IMR-90 (cell line): ENCODE measurements around the gene DIAPH2. TPM values are rescaled to one million over a fixed set of nuclear protein-coding genes. Genes with fewer than 3 reads are reported as not detected.

Experiments
- ATAC-seq: fragments of 200-7000 bp; cut with Tn5 transposase; 2 replicates; pipeline ENCODE4 v1.9.1; 2020; ENCODE audit warnings: low read depth, mild to moderate bottlenecking, moderate library complexity
- BruUV-seq: library from RNA; stranded (reverse); fragments of 400-500 nt; replicated peaks from 2 replicates; lab custom pipeline; 2021; lab: Mats Ljungman, UMichigan
- CTCF ChIA-PET: fragments of 300-600 bp; formaldehyde crosslinking; extraction: SDS; loops from one replicate; lab custom pipeline; 2021; ENCODE audit warnings: antibody characterized with exemption; lab: Yijun Ruan, JAX
- POLR2A ChIA-PET: fragments of 300-600 bp; sonication (Branson Sonifier 250); formaldehyde crosslinking; loops from one replicate; lab custom pipeline; 2022; ENCODE audit warnings: antibody characterized with exemption; ENCODE audit not compliant: unreplicated experiment; lab: Charles Lee
- DNase-seq: peaks from one replicate; pipeline ENCODE4 v3.0.0; 2013
- H2AFZ ChIP-seq: replicated peaks from 2 replicates; pipeline ENCODE3; 2013; ENCODE audit warnings: low read length, mild to moderate bottlenecking; ENCODE audit not compliant: poor library complexity
- H2AK5ac ChIP-seq: 2 replicates; pipeline ENCODE4 v1.6.1; 2013; ENCODE audit warnings: low read depth, low read length, inconsistent platforms
- H2AK9ac ChIP-seq: replicated peaks from 2 replicates; pipeline ENCODE3; 2013; ENCODE audit warnings: mild to moderate bottlenecking, low read depth, low read length, moderate library complexity; ENCODE audit not compliant: poor library complexity
- H2BK120ac ChIP-seq: 2 replicates; pipeline ENCODE4 v1.6.1; 2013; ENCODE audit warnings: low read depth, low read length, inconsistent platforms
- H2BK15ac ChIP-seq: 3 replicates; pipeline ENCODE4 v1.6.1; 2013; ENCODE audit warnings: low read depth, low read length, inconsistent platforms
- H2BK20ac ChIP-seq: 2 replicates; pipeline ENCODE4 v1.6.1; 2013; ENCODE audit warnings: low read depth, mild to moderate bottlenecking, inconsistent platforms, low read length, moderate library complexity
- H2BK5ac ChIP-seq: 2 replicates; pipeline ENCODE4 v1.6.1; 2013; ENCODE audit warnings: mild to moderate bottlenecking, low read depth, low read length, inconsistent platforms; ENCODE audit not compliant: poor library complexity, severe bottlenecking
- H3K14ac ChIP-seq: replicated peaks from 2 replicates; pipeline ENCODE4 v1.6.1; 2013; ENCODE audit warnings: low read depth, low read length, inconsistent platforms
- H3K18ac ChIP-seq: 2 replicates; pipeline ENCODE4 v1.6.1; 2013; ENCODE audit warnings: low read depth, low read length, control low read depth
- H3K23ac ChIP-seq: 2 replicates; pipeline ENCODE4 v1.6.1; 2013; ENCODE audit warnings: low read depth, low read length, inconsistent platforms
- H3K27ac ChIP-seq: 2 replicates; pipeline ENCODE4 v1.5.1; 2013; ENCODE audit warnings: mild to moderate bottlenecking, control low read depth, low read length; ENCODE audit not compliant: insufficient read depth
- H3K27me3 ChIP-seq: 2 replicates; pipeline ENCODE4 v1.6.1; 2013; ENCODE audit warnings: low read length; ENCODE audit not compliant: control insufficient read depth, insufficient read depth
- H3K36me3 ChIP-seq: 2 replicates; pipeline ENCODE4 v1.6.1; 2013; ENCODE audit warnings: low read length, mixed read lengths; ENCODE audit not compliant: control insufficient read depth, insufficient read depth
- H3K4ac ChIP-seq: 2 replicates; pipeline ENCODE4 v1.6.1; 2013; ENCODE audit warnings: low read depth, low read length, inconsistent platforms
- H3K4me1 ChIP-seq: 2 replicates; pipeline ENCODE4 v1.6.1; 2013; ENCODE audit warnings: low read length, mixed read lengths; ENCODE audit not compliant: control insufficient read depth, insufficient read depth
- H3K4me2 ChIP-seq: 2 replicates; pipeline ENCODE4 v1.6.1; 2013; ENCODE audit warnings: low read depth, mild to moderate bottlenecking, control low read depth, low read length, moderate library complexity
- H3K4me3 ChIP-seq: 2 replicates; pipeline ENCODE4 v1.5.1; 2013; ENCODE audit warnings: low read depth, mild to moderate bottlenecking, control low read depth, low read length, moderate library complexity; ENCODE audit not compliant: insufficient read depth
- H3K56ac ChIP-seq: 2 replicates; pipeline ENCODE4 v1.6.1; 2013; ENCODE audit warnings: low read length, inconsistent platforms; ENCODE audit not compliant: insufficient read depth; ENCODE audit errors: extremely low read depth
- H3K79me1 ChIP-seq, 2 experiments: 2 replicates each; pipeline ENCODE4 v1.6.1; 2013; ENCODE audit warnings: low read length in 2 of 2, inconsistent platforms in 1 of 2, low read depth in 1 of 2
- H3K9ac ChIP-seq: 2 replicates; pipeline ENCODE4 v1.6.1; 2013; ENCODE audit warnings: low read depth, low read length, control low read depth
- H3K9me1 ChIP-seq: 2 replicates; pipeline ENCODE4 v1.6.1; 2013; ENCODE audit warnings: low read length, inconsistent platforms; ENCODE audit not compliant: insufficient read depth
- H3K9me3 ChIP-seq: 2 replicates; pipeline ENCODE4 v1.6.1; 2013; ENCODE audit warnings: low read length; ENCODE audit not compliant: control insufficient read depth, insufficient read depth
- H4K20me1 ChIP-seq: 2 replicates; pipeline ENCODE4 v1.6.1; 2013; ENCODE audit warnings: low read length, inconsistent platforms; ENCODE audit not compliant: insufficient read depth
- H4K5ac ChIP-seq: 2 replicates; pipeline ENCODE4 v1.6.1; 2013; ENCODE audit warnings: mild to moderate bottlenecking, low read depth, low read length, control low read depth
- H4K8ac ChIP-seq, 2 experiments: 2 replicates each; pipeline ENCODE4 v1.6.1; 2013; ENCODE audit warnings: low read depth in 2 of 2, low read length in 2 of 2, control low read depth in 1 of 2, inconsistent platforms in 1 of 2
- H4K91ac ChIP-seq: 2 replicates; pipeline ENCODE4 v1.6.1; 2013; ENCODE audit warnings: low read depth, low read length, inconsistent platforms; ENCODE audit not compliant: insufficient read depth
- CEBPB ChIP-seq: IDR thresholded peaks from 2 replicates; pipeline ENCODE4 v1.6.1; 2012; ENCODE audit warnings: low read depth, low read length, improper control_type of control experiment
- CTCF ChIP-seq: conservative IDR thresholded peaks from 2 replicates; pipeline ENCODE4 v1.5.1; 2012; ENCODE audit warnings: mild to moderate bottlenecking, low read depth, low read length, improper control_type of control experiment
- FOS ChIP-seq: fragments of 150-350 bp; IDR thresholded peaks from 2 replicates; pipeline ENCODE4 v1.6.1; 2016; ENCODE audit warnings: low read depth, low read length
- MAZ ChIP-seq: IDR thresholded peaks from 2 replicates; pipeline ENCODE4 v1.6.1; 2012; ENCODE audit warnings: low read depth, mild to moderate bottlenecking, low read length, improper control_type of control experiment, moderate library complexity, borderline replicate concordance
- MXI1 ChIP-seq: IDR thresholded peaks from 2 replicates; pipeline ENCODE4 v1.6.1; 2012; ENCODE audit warnings: low read depth, mild to moderate bottlenecking, low read length, moderate library complexity, borderline replicate concordance
- NFE2L2 ChIP-seq: fragments of 150-350 bp; IDR thresholded peaks from 2 replicates; pipeline ENCODE4 v1.6.1; 2016; ENCODE audit warnings: low read depth, mild to moderate bottlenecking, low read length
- RAD21 ChIP-seq: IDR thresholded peaks from 2 replicates; pipeline ENCODE4 v1.6.1; 2012; ENCODE audit warnings: low read length, improper control_type of control experiment
- WGBS, 2 experiments: methylation state at CpG; one replicate each; pipeline versions ENCODE4 v1.1.5 to v1.1.7; 2013; ENCODE audit warnings: missing lambda C conversion rate in 2 of 2; ENCODE audit not compliant: insufficient read length in 1 of 2; ENCODE audit errors: extremely low coverage in 2 of 2; 5-methylcytosine and 5-hydroxymethylcytosine counted together
- dilution Hi-C: fragments of 300-500 bp; cut with HindIII; formaldehyde crosslinking; loops from one replicate; pipeline ENCODE4 v1.14.3; 2018; ENCODE audit warnings: low sequenced_read_pairs; ENCODE audit not compliant: unreplicated experiment
- in situ Hi-C: fragments of 300-500 bp; cut with MboI; formaldehyde crosslinking; loops from 3 replicates; pipeline ENCODE4 v1.14.3; 2019; ENCODE audit warnings: low sequenced_read_pairs, inconsistent platforms, mixed read lengths
- intact Hi-C: fragments of 100-400 bp; cut with micrococcal nuclease; formaldehyde crosslinking; loops from 2 replicates; pipeline ENCODE4 v1.10.0; 2022
- polyA plus RNA-seq, 3 experiments: library from polyadenylated mRNA; depleted of rRNA; stranded (reverse); fragments of >200 nt; gene quantifications; 2 replicates each; pipeline ENCODE4 v1.2.3, GENCODE V29; 2012; ENCODE audit warnings: low replicate concordance in 1 of 3
- total RNA-seq: library from RNA; depleted of rRNA; stranded (reverse); fragments of >200 nt; gene quantifications from 2 replicates; pipeline ENCODE4 v1.2.3, GENCODE V29; 2012
- TF ChIP-seq, protein P1 (sequence below): fragments of 150-350 bp; IDR thresholded peaks from 2 replicates; pipeline ENCODE4 v1.6.1; 2017; ENCODE audit warnings: mild to moderate bottlenecking, antibody characterized with exemption, low read length, low read depth

The DIAPH2 gene
- total and polyA plus RNA-seq, 2 of the 4 experiments (the other 2 are of a cell fraction), result 3.6 to 19.9 TPM

DNA sequence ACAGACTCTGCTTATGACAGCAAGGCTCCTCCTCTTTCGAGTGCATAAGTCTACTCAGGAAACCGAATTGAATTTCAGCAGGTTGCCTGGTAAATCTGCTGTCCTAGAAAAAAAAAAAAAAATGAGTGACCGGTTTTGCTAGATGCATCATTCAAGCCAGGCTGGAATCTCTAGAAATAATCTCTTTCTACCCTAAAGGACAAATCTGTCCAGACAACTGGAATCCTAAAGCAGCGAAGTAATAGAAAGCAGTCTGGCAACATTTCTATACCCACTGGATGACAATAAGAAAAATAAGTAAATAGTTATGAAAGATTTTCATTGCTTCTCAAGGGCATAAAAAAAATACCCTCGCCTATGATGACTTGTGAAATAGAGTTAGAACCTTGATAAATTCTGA lies 902.5 kb downstream of the DIAPH2 start:
- Histone ChIP-seq H3K27ac (no peak overlapping the region), H3K18ac (no peak overlapping the region), H3K4me3 (no peak overlapping the region), H3K9me1 (no peaks in the 10 kb centered on the region), H4K20me1 (no peaks in the 10 kb centered on the region), H3K27me3 (no peaks in the 10 kb centered on the region), H3K14ac (no peak overlapping the region), H2AK5ac (no peak overlapping the region), H3K9ac (no peak overlapping the region), H3K4me2 (no peak overlapping the region), H2BK20ac (no peak overlapping the region), H3K36me3 (no peaks in the 10 kb centered on the region), H2BK15ac (no peak overlapping the region), H4K8ac (no peak overlapping the region), H3K9me3 (no peaks in the 10 kb centered on the region), H3K4me1 (no peaks in the 10 kb centered on the region), H3K23ac (no peak overlapping the region), H2AK9ac (no peak overlapping the region), H2BK5ac (no peak overlapping the region), H2BK120ac (no peak overlapping the region), H3K56ac (no peak overlapping the region), H4K91ac (no peak overlapping the region), H2AFZ (no peak overlapping the region), H3K79me1 (no peaks in the 10 kb centered on the region), H4K5ac (no peak overlapping the region), H3K4ac (no peak overlapping the region)
- intact Hi-C loops, result no loop called here
- TF ChIP-seq CTCF (no peak), CEBPB (no peak), MAZ (no peak), NFE2L2 (no peak), RAD21 (no peak), MXI1 (no peak), FOS (no peak)
- TF ChIP-seq, protein P1, sequence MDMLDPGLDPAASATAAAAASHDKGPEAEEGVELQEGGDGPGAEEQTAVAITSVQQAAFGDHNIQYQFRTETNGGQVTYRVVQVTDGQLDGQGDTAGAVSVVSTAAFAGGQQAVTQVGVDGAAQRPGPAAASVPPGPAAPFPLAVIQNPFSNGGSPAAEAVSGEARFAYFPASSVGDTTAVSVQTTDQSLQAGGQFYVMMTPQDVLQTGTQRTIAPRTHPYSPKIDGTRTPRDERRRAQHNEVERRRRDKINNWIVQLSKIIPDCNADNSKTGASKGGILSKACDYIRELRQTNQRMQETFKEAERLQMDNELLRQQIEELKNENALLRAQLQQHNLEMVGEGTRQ, result no peak
- DNase-seq, result no peak
- in situ Hi-C loops, result no loop called here
- dilution Hi-C loops, result no loop called here
- ChIA-PET POLR2A (no interaction called here), CTCF (no interaction called here)
- BruUV-seq, result no TSS peak
- no CpG with 5 or more reads among the region's 5 CpGs for WGBS, 2 experiments
- ATAC-seq, result no peak
